Neuron (in vitro differentiated cells): ENCODE measurements around the gene FTSJ1.
"Not testable (repeated sequence)": the region's sequence is repeated elsewhere in the genome, so short reads cannot be mapped to it uniquely, and the experiment has no call there.

Experiments used
- H2AFZ ChIP-seq: one replicate; pipeline ENCODE4 v1.6.1; 2013; ENCODE audit warnings: low read depth, mild to moderate bottlenecking, inconsistent platforms, low read length, moderate library complexity
- H3K27me3 ChIP-seq: one replicate; pipeline ENCODE4 v1.6.1; 2013; ENCODE audit warnings: low read length; ENCODE audit not compliant: insufficient read depth
- H3K36me3 ChIP-seq: one replicate; pipeline ENCODE4 v1.6.1; 2013; ENCODE audit warnings: low read length; ENCODE audit not compliant: insufficient read depth
- H3K4me1 ChIP-seq: one replicate; pipeline ENCODE4 v1.6.1; 2013; ENCODE audit warnings: low read length; ENCODE audit not compliant: insufficient read depth
- H3K4me3 ChIP-seq: 2 replicates; pipeline ENCODE4 v1.5.1; 2013; ENCODE audit warnings: mild to moderate bottlenecking, low read length, moderate library complexity
- H3K9me3 ChIP-seq: one replicate; pipeline ENCODE4 v1.6.1; 2013; ENCODE audit warnings: low read length

The FTSJ1 gene

DNA sequence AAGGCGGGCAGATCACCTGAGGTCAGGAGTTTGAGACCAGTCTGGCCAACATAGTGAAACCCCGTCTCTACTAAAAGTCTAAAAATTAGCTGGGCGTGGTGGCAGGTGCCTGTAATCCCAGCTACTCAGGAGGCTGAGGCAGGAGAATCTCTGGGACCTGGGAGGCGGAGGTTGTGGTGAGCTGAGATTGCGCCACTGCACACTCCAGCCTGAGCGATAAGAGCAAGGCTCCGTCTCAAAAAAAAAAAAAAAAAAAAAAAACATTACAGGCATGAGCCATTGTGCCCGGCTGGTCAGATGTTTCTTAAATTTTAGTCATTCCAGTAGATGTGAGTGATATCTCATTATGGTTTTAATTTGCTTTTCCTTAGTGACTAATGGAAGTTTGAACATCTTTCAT is 49.9 kb downstream of the FTSJ1 start:
- not testable (repeated sequence) for H2AFZ ChIP-seq, H3K9me3 ChIP-seq, H3K27me3 ChIP-seq, H3K4me3 ChIP-seq, H3K4me1 ChIP-seq
- H3K36me3 ChIP-seq, result peaks cover 23% of the 10 kb centered on the region

GRCh38 chrX:48530736-48531135 is 54.7 kb downstream of the FTSJ1 start:
- Histone ChIP-seq H3K27me3 (no peaks in the 10 kb centered on the region), H2AFZ (no peak overlapping the region)

DNA sequence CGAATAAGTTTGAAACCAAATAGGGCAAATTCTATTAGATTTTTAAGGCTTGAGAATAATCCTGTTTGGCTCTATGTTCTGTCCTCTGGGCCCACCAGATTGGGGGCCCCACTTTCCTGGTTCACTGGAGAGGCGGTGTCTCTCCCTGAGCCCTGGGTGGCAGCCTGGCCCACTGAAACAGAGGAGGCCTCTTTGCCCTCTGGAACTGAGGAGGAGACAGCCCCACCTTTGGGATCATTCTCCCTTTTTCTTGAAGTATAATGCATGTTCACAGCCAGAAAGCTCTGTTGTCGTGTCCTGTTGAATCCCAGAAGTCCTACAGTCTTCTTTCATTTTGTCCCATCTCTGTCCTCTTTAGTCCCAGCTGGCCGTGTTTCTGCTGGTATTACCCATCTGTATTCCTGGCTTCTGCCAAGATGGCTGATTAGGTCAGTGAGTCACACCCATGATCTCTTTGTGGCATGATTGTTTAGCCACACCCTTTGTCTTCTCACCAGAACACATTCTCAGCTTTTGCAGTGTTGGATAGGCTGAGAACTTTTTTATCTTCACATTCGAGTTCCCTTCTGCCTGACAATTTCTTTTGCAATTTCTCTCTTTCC is 55.5 kb downstream of the FTSJ1 start:
- no peaks in the 10 kb centered on the region for H3K9me3 ChIP-seq
- H3K4me3 ChIP-seq, result no peak overlapping the region
- H3K36me3 ChIP-seq, result peaks cover 15% of the 10 kb centered on the region
- no peaks in the 10 kb centered on the region for H3K27me3 ChIP-seq
- H2AFZ ChIP-seq, result no peak overlapping the region
- no peaks in the 10 kb centered on the region for H3K4me1 ChIP-seq

More at GRCh38 chrX:48530736-48531135, 54.7 kb downstream of the FTSJ1 start:
- no peaks in the 10 kb centered on the region for H3K4me1 ChIP-seq
- H3K9me3 ChIP-seq, result no peaks in the 10 kb centered on the region
- no peak overlapping the region for H3K4me3 ChIP-seq
- H3K36me3 ChIP-seq, result peaks cover 15% of the 10 kb centered on the region

GRCh38 chrX:48532161-48532560 is 56.2 kb downstream of the FTSJ1 start:
- Histone ChIP-seq H2AFZ (no peak overlapping the region), H3K27me3 (no peaks in the 10 kb centered on the region), H3K4me3 (no peak overlapping the region), H3K9me3 (no peaks in the 10 kb centered on the region), H3K36me3 (peaks cover 12% of the 10 kb centered on the region), H3K4me1 (no peaks in the 10 kb centered on the region)

- H3K4me1 ChIP-seq, result no peaks in the 10 kb centered on the region
- H3K4me3 ChIP-seq, result no peak overlapping the region
- H3K36me3 ChIP-seq, result peaks cover 7% of the 10 kb centered on the region
- no peaks in the 10 kb centered on the region for H3K27me3 ChIP-seq
- H3K9me3 ChIP-seq, result no peaks in the 10 kb centered on the region
- no peak overlapping the region for H2AFZ ChIP-seq
Measured at GRCh38 chrX:48533165-48533564, 57.2 kb downstream of the FTSJ1 start.
